HepG2 (cell line): ENCODE data around the gene ADAMTS13. TPM values are rescaled to one million over a fixed set of nuclear protein-coding genes. Genes with fewer than 3 reads are reported as not detected.

Experiments
- ATF3 ChIP-seq: sonication (generic); formaldehyde crosslinking; IDR thresholded peaks from 2 replicates; pipeline ENCODE4 v1.4.0; 2020; ENCODE audit warnings: missing genetic modification reagents
- CBX2 ChIP-seq, 2 experiments: fragments of 200-600 bp in 1 of 2; sonication (generic); formaldehyde crosslinking in 1 of 2; IDR thresholded peaks; 2 replicates each; pipeline versions ENCODE4 v1.7.0 to v1.8.1; 2018 to 2022; ENCODE audit warnings: low read depth in 2 of 2, low read length in 1 of 2, mild to moderate bottlenecking in 1 of 2, missing genetic modification reagents in 1 of 2
- ELK4 ChIP-seq: sonication (generic); formaldehyde crosslinking; IDR thresholded peaks from 2 replicates; pipeline ENCODE4 v1.9.0; 2021; ENCODE audit warnings: missing genetic modification reagents, borderline replicate concordance
- ETS1 ChIP-seq: sonication (generic); formaldehyde crosslinking; IDR thresholded peaks from 2 replicates; pipeline ENCODE4 v1.4.0; 2020; ENCODE audit warnings: missing genetic modification reagents
- GZF1 ChIP-seq: sonication (generic); formaldehyde crosslinking; IDR thresholded peaks from 2 replicates; pipeline ENCODE4 v1.5.1; 2020; ENCODE audit warnings: mild to moderate bottlenecking, missing genetic modification reagents
- HDAC1 ChIP-seq: sonication (generic); formaldehyde crosslinking; IDR thresholded peaks from 2 replicates; pipeline ENCODE4 v1.5.1; 2020; ENCODE audit warnings: mild to moderate bottlenecking, missing genetic modification reagents
- HNRNPL ChIP-seq: fragments of 200-400 bp; formaldehyde crosslinking; IDR thresholded peaks from 2 replicates; pipeline ENCODE4 v1.6.1; 2017; ENCODE audit warnings: mild to moderate bottlenecking, low read depth, low read length
- JUNB ChIP-seq: sonication (generic); formaldehyde crosslinking; IDR thresholded peaks from 2 replicates; pipeline ENCODE4 v1.8.0; 2022; ENCODE audit warnings: missing genetic modification reagents, mild to moderate bottlenecking, borderline replicate concordance
- MBNL3 ChIP-seq: fragments of 250-450 bp; sonication (Bioruptor Pico); conservative IDR thresholded peaks from 2 replicates; pipeline ENCODE4 v1.8.0; 2022; ENCODE audit warnings: mild to moderate bottlenecking, inconsistent platforms
- MZF1 ChIP-seq: sonication (generic); formaldehyde crosslinking; IDR thresholded peaks from 2 replicates; pipeline ENCODE4 v1.8.1; 2023; ENCODE audit warnings: mild to moderate bottlenecking, missing genetic modification reagents, borderline replicate concordance
- NFRKB ChIP-seq: fragments of 450-650 bp; IDR thresholded peaks from 2 replicates; pipeline ENCODE4 v1.6.1; 2017
- PPARG ChIP-seq: conservative IDR thresholded peaks from 2 replicates; pipeline ENCODE4 v1.6.1; 2016; ENCODE audit warnings: missing biosample characterization, missing genetic modification reagents
- SMARCE1 ChIP-seq: fragments of 450-650 bp; IDR thresholded peaks from 2 replicates; pipeline ENCODE4 v1.6.1; 2017; ENCODE audit warnings: borderline replicate concordance
- ZBTB38 ChIP-seq: sonication (generic); formaldehyde crosslinking; IDR thresholded peaks from 2 replicates; pipeline ENCODE4 v1.5.1; 2020; ENCODE audit warnings: mild to moderate bottlenecking, missing genetic modification reagents
- ZEB1 ChIP-seq: IDR thresholded peaks from 2 replicates; pipeline ENCODE4 v1.6.1; 2012; ENCODE audit warnings: mild to moderate bottlenecking, low read depth, inconsistent platforms; ENCODE audit not compliant: insufficient replicate concordance
- ZKSCAN8 ChIP-seq: IDR thresholded peaks from 2 replicates; pipeline ENCODE4 v1.6.1; 2016; ENCODE audit warnings: borderline replicate concordance, missing genetic modification reagents, missing compliant biosample characterization
- ZMAT5 ChIP-seq: sonication (generic); formaldehyde crosslinking; IDR thresholded peaks from 2 replicates; pipeline ENCODE4 v1.5.0; 2020; ENCODE audit warnings: mild to moderate bottlenecking, low read depth, missing genetic modification reagents, borderline replicate concordance
- ZNF180 ChIP-seq: sonication (generic); formaldehyde crosslinking; IDR thresholded peaks from 2 replicates; pipeline ENCODE4 v1.4.0; 2020; ENCODE audit warnings: low read depth, missing genetic modification reagents, borderline replicate concordance
- ZNF253 ChIP-seq: sonication (generic); formaldehyde crosslinking; IDR thresholded peaks from 2 replicates; pipeline ENCODE4 v1.8.0; 2022; ENCODE audit warnings: mild to moderate bottlenecking, missing genetic modification reagents, borderline replicate concordance
- ZNF335 ChIP-seq: sonication (generic); formaldehyde crosslinking; IDR thresholded peaks from 2 replicates; pipeline ENCODE4 v1.4.0; 2020; ENCODE audit warnings: missing genetic modification reagents
- ZNF430 ChIP-seq: sonication (generic); formaldehyde crosslinking; IDR thresholded peaks from 2 replicates; pipeline ENCODE4 v1.9.0; 2021; ENCODE audit warnings: mild to moderate bottlenecking, missing genetic modification reagents
- ZNF484 ChIP-seq: sonication (generic); formaldehyde crosslinking; IDR thresholded peaks from 2 replicates; pipeline ENCODE4 v1.5.1; 2020; ENCODE audit warnings: mild to moderate bottlenecking, low read depth, missing genetic modification reagents, borderline replicate concordance
- ZNF770 ChIP-seq: sonication (generic); formaldehyde crosslinking; IDR thresholded peaks from 2 replicates; pipeline ENCODE4 v1.5.0; 2020; ENCODE audit warnings: mild to moderate bottlenecking, missing genetic modification reagents
- ZNF781 ChIP-seq: sonication (generic); formaldehyde crosslinking; IDR thresholded peaks from 2 replicates; pipeline ENCODE4 v1.5.1; 2020; ENCODE audit warnings: borderline replicate concordance, mild to moderate bottlenecking, missing genetic modification reagents; ENCODE audit errors: not compliant biosample characterization
- polyA plus RNA-seq, 8 experiments: library from polyadenylated mRNA; depleted of rRNA in 3 of 8; stranded (reverse) in 7 of 8; unstranded in 1 of 8; fragments of >200 nt; fragmentation: Illumina TruSeq in 4 of 8; extraction: Trizol in 4 of 8; gene quantifications; 2 replicates each; pipeline versions ENCODE4 v1.2.1 to v1.2.3, GENCODE V29; 2011 to 2016; ENCODE audit warnings: low read depth in 4 of 8, missing spikeins in 1 of 8, mixed read lengths in 1 of 8; ENCODE audit not compliant: insufficient read depth in 1 of 8
- total RNA-seq, 5 experiments: library from RNA; depleted of rRNA; stranded (reverse); fragments of >200 nt; fragmentation: Illumina TruSeq; extraction: Trizol; gene quantifications; 2 replicates each; pipeline ENCODE4 v1.2.3, GENCODE V29; 2016; ENCODE audit warnings: low read depth in 1 of 5

The ADAMTS13 gene
- total and polyA plus RNA-seq, 2 of the 13 experiments (the other 11 are each of a cell fraction or from before 2014, with no cell fraction given), result 0.91 to 4.5 TPM

- peak; percentile 59; the same call in 1 of the 2 replicates for TF ChIP-seq ZNF770 (CRISPR knock-in tag)
- TF ChIP-seq ZNF484, result no peak
- TF ChIP-seq ZNF430, result peak; percentile 56; the same call in 1 of the 2 replicates
- TF ChIP-seq ETS1 (CRISPR knock-in tag), result no peak
- TF ChIP-seq PPARG (CRISPR knock-in tag), result no peak
- TF ChIP-seq ZEB1, result no peak
- TF ChIP-seq ZNF781 (CRISPR knock-in tag), result no peak
- no peak for TF ChIP-seq SMARCE1
- TF ChIP-seq ZNF180 (CRISPR knock-in tag), result no peak
- TF ChIP-seq ZNF335 (CRISPR knock-in tag), result 0 out of 2 replicates have a peak, but pooled peaks have one; percentile 18
- TF ChIP-seq MBNL3, result no peak
- TF ChIP-seq JUNB, result no peak
- TF ChIP-seq HDAC1 (CRISPR knock-in tag), result no peak
- TF ChIP-seq NFRKB, result no peak
- no peak for TF ChIP-seq ELK4 (CRISPR knock-in tag)
- no peak for TF ChIP-seq ZNF253
- no peak for TF ChIP-seq ZMAT5
- no peak for TF ChIP-seq CBX2 (IDR thresholded peaks at IDR 0.05; ENCODE audit: low read depth, low read length)
- TF ChIP-seq CBX2 (CRISPR knock-in tag; IDR thresholded peaks at IDR 0.05; ENCODE audit: low read depth), result no peak
- TF ChIP-seq ATF3, result 0 out of 2 replicates have a peak, but pooled peaks have one; percentile 15
- no peak for TF ChIP-seq MZF1 (CRISPR knock-in tag)
- TF ChIP-seq ZBTB38 (CRISPR knock-in tag), result 0 out of 2 replicates have a peak, but pooled peaks have one; percentile 29
- TF ChIP-seq ZKSCAN8 (CRISPR knock-in tag), result no peak
- no peak for TF ChIP-seq GZF1 (CRISPR knock-in tag)
- TF ChIP-seq HNRNPL, result 0 out of 2 replicates have a peak, but pooled peaks have one; percentile 53
Measured at GRCh38 chr9:133477992-133478850, 56.1 kb downstream of the ADAMTS13 start (continued).
